WTC11 (cell line): ENCODE data around the gene TPCN2. TPM values are rescaled to one million over a fixed set of nuclear protein-coding genes. Genes with fewer than 3 reads are reported as not detected.

ENCODE experiments used
- ATAC-seq: fragments of 200-7000 bp; cut with Tn5 transposase; 2 replicates; pipeline ENCODE4 v1.10.0; 2021; ENCODE audit warnings: mild to moderate bottlenecking, moderate library complexity
- CTCF ChIA-PET: fragments of 300-600 bp; sonication (Branson Sonifier 250); formaldehyde crosslinking; loops from one replicate; lab custom pipeline; 2021; ENCODE audit warnings: antibody characterized with exemption; lab: Charles Lee
- POLR2A ChIA-PET: fragments of 350-600 bp; sonication (Branson Sonifier 250); formaldehyde crosslinking; loops from one replicate; lab custom pipeline; 2021; ENCODE audit warnings: antibody characterized with exemption; lab: Charles Lee
- DNase-seq: peaks from one replicate; pipeline ENCODE4 v3.0.0; 2021; ENCODE audit warnings: low spot score
- H3K27ac Mint-ChIP-seq: 2 replicates; pipeline ENCODE4 v1.8.0; 2021; ENCODE audit warnings: mixed read lengths
- H3K27me3 Mint-ChIP-seq: 2 replicates; pipeline ENCODE4 v1.8.0; 2021; ENCODE audit warnings: low read depth, mild to moderate bottlenecking, moderate library complexity, mixed read lengths
- H3K36me3 Mint-ChIP-seq: 2 replicates; pipeline ENCODE4 v1.8.0; 2021; ENCODE audit warnings: mixed read lengths
- H3K4me1 Mint-ChIP-seq: 2 replicates; pipeline ENCODE4 v1.8.0; 2022; ENCODE audit warnings: mixed read lengths
- H3K4me3 Mint-ChIP-seq: 2 replicates; pipeline ENCODE4 v1.8.0; 2021; ENCODE audit warnings: mild to moderate bottlenecking, moderate library complexity, mixed read lengths
- H3K9me3 Mint-ChIP-seq: 2 replicates; pipeline ENCODE4 v1.8.0; 2021; ENCODE audit warnings: mixed read lengths
- ELF4 ChIP-seq: sonication (generic); formaldehyde crosslinking; IDR thresholded peaks from 2 replicates; pipeline ENCODE4 v1.8.1; 2022; ENCODE audit warnings: low read depth, mild to moderate bottlenecking, moderate library complexity, missing genetic modification reagents
- ERG ChIP-seq: fragments of 250-450 bp; sonication (Bioruptor Pico); IDR thresholded peaks from 2 replicates; pipeline ENCODE4 v1.8.0; 2021; ENCODE audit warnings: mild to moderate bottlenecking
- FOXP4 ChIP-seq: sonication (generic); formaldehyde crosslinking; IDR thresholded peaks from 2 replicates; pipeline ENCODE4 v1.8.0; 2022; ENCODE audit warnings: mild to moderate bottlenecking, missing genetic modification reagents
- JAZF1 ChIP-seq: fragments of 250-450 bp; sonication (Bioruptor Pico); IDR thresholded peaks from 2 replicates; pipeline ENCODE4 v1.9.0; 2021; ENCODE audit warnings: moderate library complexity, mild to moderate bottlenecking, inconsistent platforms
- JUN ChIP-seq: sonication (generic); formaldehyde crosslinking; IDR thresholded peaks from 2 replicates; pipeline ENCODE4 v1.8.0; 2023; ENCODE audit warnings: mild to moderate bottlenecking, missing genetic modification reagents
- NR3C1 ChIP-seq: sonication (generic); formaldehyde crosslinking; conservative IDR thresholded peaks from 2 replicates; pipeline ENCODE4 v1.8.1; 2023; ENCODE audit warnings: low read depth, mild to moderate bottlenecking, missing genetic modification reagents
- RELA ChIP-seq: sonication (generic); formaldehyde crosslinking; IDR thresholded peaks from 2 replicates; pipeline ENCODE4 v1.8.1; 2022; ENCODE audit warnings: missing genetic modification reagents, mild to moderate bottlenecking, borderline replicate concordance
- SOX15 ChIP-seq: fragments of 250-450 bp; sonication (Bioruptor Pico); IDR thresholded peaks from 2 replicates; pipeline ENCODE4 v1.9.0; 2021; ENCODE audit warnings: mild to moderate bottlenecking
- SP1 ChIP-seq: sonication (generic); formaldehyde crosslinking; conservative IDR thresholded peaks from 2 replicates; pipeline ENCODE4 v1.8.1; 2022; ENCODE audit warnings: missing genetic modification reagents
- ZBTB43 ChIP-seq: sonication (generic); formaldehyde crosslinking; IDR thresholded peaks from 2 replicates; pipeline ENCODE4 v1.8.1; 2023; ENCODE audit warnings: mild to moderate bottlenecking, missing genetic modification reagents
- ZNF219 ChIP-seq: sonication (generic); formaldehyde crosslinking; IDR thresholded peaks from 2 replicates; pipeline ENCODE4 v1.8.0; 2023; ENCODE audit warnings: missing genetic modification reagents, mild to moderate bottlenecking, borderline replicate concordance
- ZNF232 ChIP-seq: sonication (generic); formaldehyde crosslinking; IDR thresholded peaks from 2 replicates; pipeline ENCODE4 v1.8.0; 2022; ENCODE audit warnings: mild to moderate bottlenecking, missing genetic modification reagents
- ZNF317 ChIP-seq: sonication (generic); formaldehyde crosslinking; IDR thresholded peaks from 2 replicates; pipeline ENCODE4 v1.8.1; 2023; ENCODE audit warnings: low read depth, mild to moderate bottlenecking, moderate library complexity, missing genetic modification reagents, borderline replicate concordance
- ZNF532 ChIP-seq: fragments of 250-450 bp; sonication (Bioruptor Pico); IDR thresholded peaks from 2 replicates; pipeline ENCODE4 v1.9.0; 2021; ENCODE audit warnings: mild to moderate bottlenecking, borderline replicate concordance
- total RNA-seq: library from RNA; stranded (reverse); gene quantifications from 3 replicates; pipeline ENCODE4 v1.2.3, GENCODE V29; 2021
- TF ChIP-seq, protein P1 (sequence below): sonication (generic); formaldehyde crosslinking; conservative IDR thresholded peaks from 2 replicates; pipeline ENCODE4 v1.8.1; 2022; ENCODE audit warnings: mild to moderate bottlenecking, missing genetic modification reagents
- TF ChIP-seq, protein P2 (sequence below): sonication (generic); formaldehyde crosslinking; IDR thresholded peaks from 2 replicates; pipeline ENCODE4 v1.8.0; 2022; ENCODE audit warnings: mild to moderate bottlenecking, missing genetic modification reagents

Gene TPCN2
- total RNA-seq, 1 experiment from 2014 or later, result 24.6 TPM

DNA sequence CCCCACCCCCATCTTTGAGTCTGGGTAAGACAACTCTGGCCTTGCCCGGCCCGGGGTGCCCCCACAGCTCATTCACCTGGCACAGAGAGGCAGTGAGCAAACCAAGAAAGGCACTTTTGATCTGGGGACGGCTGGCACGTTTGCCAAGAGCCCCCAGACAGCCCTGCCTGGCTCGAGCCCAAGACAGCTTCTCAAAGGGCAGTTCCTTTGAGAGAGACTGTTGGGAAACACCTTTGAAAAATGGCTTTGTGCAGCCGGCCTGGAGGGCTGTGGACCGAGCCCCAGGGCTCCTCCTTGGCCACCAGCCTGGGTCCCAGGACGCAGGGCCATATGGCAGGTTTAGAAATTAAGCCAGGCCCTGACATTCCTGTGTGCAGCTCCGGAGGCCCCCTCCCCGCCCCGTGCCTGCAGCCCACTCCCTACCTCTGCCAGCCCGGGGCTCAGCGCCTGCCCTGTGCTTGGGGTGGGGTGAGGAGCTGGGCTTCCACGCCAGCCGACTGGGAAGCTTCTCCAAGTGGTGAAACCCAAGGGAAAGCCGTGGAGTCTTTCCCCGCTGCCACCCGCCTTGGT lies 56.8 kb downstream of the TPCN2 start (continued):
- TF ChIP-seq ZNF532 (CRISPR knock-in tag), result no peak
- TF ChIP-seq ZBTB43 (CRISPR knock-in tag), result no peak
- no peak for TF ChIP-seq ELF4 (CRISPR knock-in tag)
- TF ChIP-seq FOXP4 (CRISPR knock-in tag), result no peak
- TF ChIP-seq ZNF232 (CRISPR knock-in tag), result no peak

GRCh38 chr11:69106031-69106811 lies 57.5 kb downstream of the TPCN2 start:
- Mint-ChIP-seq H3K9me3 (peaks cover 34% of the 10 kb centered on the region), H3K27ac (no peak overlapping the region), H3K4me3 (no peak overlapping the region), H3K27me3 (peaks cover 3% of the 10 kb centered on the region; the same call in 1 of the 2 replicates), H3K4me1 (no peaks in the 10 kb centered on the region), H3K36me3 (peaks cover 26% of the 10 kb centered on the region)
- DNase-seq, result no peak
- TF ChIP-seq JUN (no peak), JAZF1 (CRISPR knock-in tag) (no peak), SOX15 (no peak)
- ATAC-seq, result no peak
- POLR2A ChIA-PET, result interaction anchor here (0.6 kb wide), 1 partner anchor 44 kb away, joined by 3 read pairs; no protein-coding TSS in a partner anchor
- CTCF ChIA-PET, result interaction anchor here (1.0 to 3.2 kb wide), 4 partner anchors 26 to 577 kb away, joined by 3 to 15 read pairs (median 4); no protein-coding TSS in a partner anchor

- H3K36me3 Mint-ChIP-seq, result peaks cover 26% of the 10 kb centered on the region
- no peaks in the 10 kb centered on the region for H3K4me1 Mint-ChIP-seq
- POLR2A ChIA-PET, result no interaction called here
- CTCF ChIA-PET, result interaction anchor here (1.3 to 3.2 kb wide), 2 partner anchors 24 to 552 kb away, joined by 3 to 15 read pairs; no protein-coding TSS in a partner anchor
- H3K4me3 Mint-ChIP-seq, result no peak overlapping the region
- DNase-seq (no peak), ATAC-seq (no peak)
- H3K27me3 Mint-ChIP-seq, result peaks cover 3% of the 10 kb centered on the region
- peaks cover 34% of the 10 kb centered on the region for H3K9me3 Mint-ChIP-seq
- TF ChIP-seq NR3C1 (CRISPR knock-in tag) (no peak), SP1 (no peak)
- no peak overlapping the region for H3K27ac Mint-ChIP-seq
Observed at GRCh38 chr11:69107413-69107812, 58.7 kb downstream of the TPCN2 start.

- TF ChIP-seq, protein P1, sequence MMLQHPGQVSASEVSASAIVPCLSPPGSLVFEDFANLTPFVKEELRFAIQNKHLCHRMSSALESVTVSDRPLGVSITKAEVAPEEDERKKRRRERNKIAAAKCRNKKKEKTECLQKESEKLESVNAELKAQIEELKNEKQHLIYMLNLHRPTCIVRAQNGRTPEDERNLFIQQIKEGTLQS (CRISPR knock-in tag), result no peak
- TF ChIP-seq, protein P2, sequence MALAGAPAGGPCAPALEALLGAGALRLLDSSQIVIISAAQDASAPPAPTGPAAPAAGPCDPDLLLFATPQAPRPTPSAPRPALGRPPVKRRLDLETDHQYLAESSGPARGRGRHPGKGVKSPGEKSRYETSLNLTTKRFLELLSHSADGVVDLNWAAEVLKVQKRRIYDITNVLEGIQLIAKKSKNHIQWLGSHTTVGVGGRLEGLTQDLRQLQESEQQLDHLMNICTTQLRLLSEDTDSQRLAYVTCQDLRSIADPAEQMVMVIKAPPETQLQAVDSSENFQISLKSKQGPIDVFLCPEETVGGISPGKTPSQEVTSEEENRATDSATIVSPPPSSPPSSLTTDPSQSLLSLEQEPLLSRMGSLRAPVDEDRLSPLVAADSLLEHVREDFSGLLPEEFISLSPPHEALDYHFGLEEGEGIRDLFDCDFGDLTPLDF, result no peak
- TF ChIP-seq JUN (no peak), ERG (CRISPR knock-in tag) (no peak), ZNF219 (CRISPR knock-in tag) (no peak), ZNF317 (CRISPR knock-in tag) (no peak), RELA (CRISPR knock-in tag) (no peak)
- POLR2A ChIA-PET, result no interaction called here
- DNase-seq (no peak), ATAC-seq (no peak)
- Mint-ChIP-seq H3K4me1 (no peaks in the 10 kb centered on the region), H3K36me3 (peaks cover 26% of the 10 kb centered on the region), H3K4me3 (no peak overlapping the region), H3K27me3 (peaks cover 3% of the 10 kb centered on the region), H3K9me3 (peaks cover 34% of the 10 kb centered on the region), H3K27ac (no peak overlapping the region)
- CTCF ChIA-PET, result interaction anchor here (3.2 kb wide), 1 partner anchor 24 kb away, joined by 15 read pairs; no protein-coding TSS in a partner anchor
Observed at GRCh38 chr11:69108030-69108429, 59.3 kb downstream of the TPCN2 start.
